NCI-H524 treated with DMSO at 0.1 percent for 48 hours (cell line): ENCODE results near the gene TNPO3.

ENCODE experiments used
- DNase-seq: peaks from one replicate; lab custom pipeline; 2025; lab: John Stamatoyannopoulos, UW

TNPO3 gene

DNA sequence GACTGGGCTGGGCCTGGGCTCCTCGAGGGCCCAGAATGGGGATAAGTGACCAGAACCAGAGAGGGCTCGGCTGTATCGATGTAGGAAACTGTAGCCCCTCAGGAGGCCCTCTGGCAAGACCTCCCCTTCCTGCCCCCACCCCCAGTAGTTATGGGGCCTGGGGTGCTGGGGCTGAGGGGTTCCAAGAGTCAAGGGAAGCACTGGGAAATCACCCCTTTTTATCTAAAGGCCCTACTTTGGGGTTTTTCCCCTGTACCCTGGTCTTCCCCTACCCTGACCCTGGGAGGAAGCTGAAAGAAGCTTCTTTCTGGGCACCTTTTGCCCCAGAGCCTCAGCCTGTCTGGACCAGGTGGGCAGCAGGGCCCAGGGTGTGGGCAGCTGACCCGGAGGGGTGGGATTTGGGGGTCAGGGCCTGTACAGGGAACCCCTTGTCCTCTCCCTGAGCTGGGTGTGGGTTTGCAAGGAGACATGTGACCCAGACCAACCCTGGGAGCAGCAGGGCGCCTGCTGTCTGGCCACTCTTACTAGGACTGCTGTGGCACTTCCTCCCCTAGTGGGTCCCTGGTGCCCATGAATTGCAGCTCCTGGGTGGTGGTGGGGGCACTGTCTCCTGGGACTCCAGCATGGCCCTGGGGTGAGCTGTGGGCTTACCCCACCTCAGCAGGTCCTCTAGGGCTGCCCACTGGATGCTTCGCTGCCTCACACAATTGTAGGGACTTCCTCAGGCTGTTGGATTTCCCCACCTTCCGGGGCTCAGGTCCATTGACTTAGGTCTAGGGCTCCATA lies 115.6 kb downstream of the TNPO3 start:
- DNase-seq, result no peak

- DNase-seq, result no peak
These were observed 116.3 kb downstream of the TNPO3 start for GRCh38 chr7:128938544-128939074.

DNA sequence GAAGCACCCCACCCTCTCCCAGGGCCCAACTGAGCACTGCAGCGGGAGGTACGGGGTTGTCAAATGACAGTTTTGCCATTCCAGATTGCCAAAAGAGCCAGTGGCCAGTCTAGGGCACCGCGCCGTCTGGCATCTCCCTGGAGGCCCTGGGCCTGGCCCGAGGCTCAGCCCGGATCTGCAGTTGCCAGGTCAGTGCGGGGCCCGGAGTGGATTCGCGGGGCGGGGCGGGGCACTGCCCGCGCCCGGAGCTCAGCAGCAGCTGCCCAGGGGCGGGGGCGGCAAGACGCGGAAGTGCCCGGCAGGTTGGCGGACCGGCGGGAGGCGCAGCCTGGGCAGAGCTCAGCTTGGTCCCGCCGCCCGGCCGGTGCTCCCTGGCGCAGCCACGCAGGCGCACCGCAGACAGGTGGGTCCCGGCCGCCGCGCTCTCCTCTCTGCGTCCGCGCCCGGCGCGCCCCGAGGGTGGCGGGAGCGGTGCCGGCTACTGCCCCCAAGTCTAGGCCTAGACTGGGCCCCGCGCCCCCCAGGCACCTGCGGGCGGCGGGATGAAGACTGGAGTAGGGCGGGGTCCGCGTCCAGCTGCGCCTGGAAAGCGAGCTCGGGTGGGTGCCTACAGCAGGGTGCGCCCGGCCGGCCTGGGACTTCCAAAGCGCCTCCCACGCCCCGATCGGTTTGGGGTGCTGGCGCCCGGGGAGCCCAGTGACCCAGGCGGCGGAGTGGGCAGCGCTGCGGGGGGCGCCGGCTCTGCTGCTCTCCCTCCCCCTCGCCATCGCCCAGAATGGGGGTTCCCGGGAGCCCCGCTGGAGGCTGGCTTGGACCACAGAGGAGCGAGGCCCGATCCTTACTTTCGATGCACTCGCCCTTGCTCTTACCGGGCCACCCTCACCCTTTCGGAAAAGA lies 117.0 kb downstream of the TNPO3 start, which contains the start of gene IRF5:
IRF5 (plus strand) TSS at position 281 of the 897 bp plus-strand sequence. CDS start 4,155 bp downstream, outside the sequence.
- no peak for DNase-seq

DNA sequence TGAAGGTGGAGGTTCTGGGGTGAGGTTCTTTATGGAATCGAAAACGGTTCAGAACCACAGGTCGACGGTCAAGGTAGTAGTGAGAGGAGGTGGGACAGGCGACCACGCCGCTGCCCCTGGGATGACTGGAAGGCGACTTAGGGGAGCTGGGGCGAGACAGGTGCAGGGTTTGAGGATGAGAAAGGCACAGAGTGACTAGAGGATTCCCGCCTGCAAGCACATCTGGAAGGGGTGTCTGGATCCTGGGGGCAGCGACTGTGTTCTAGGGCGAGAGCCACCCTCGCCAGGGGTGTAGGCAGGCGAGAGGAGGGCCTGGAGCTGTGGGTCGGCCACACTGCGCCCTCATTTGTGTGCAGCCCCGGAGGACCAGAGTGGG lies 117.7 kb downstream of the TNPO3 start:
- DNase-seq, result no peak

DNA sequence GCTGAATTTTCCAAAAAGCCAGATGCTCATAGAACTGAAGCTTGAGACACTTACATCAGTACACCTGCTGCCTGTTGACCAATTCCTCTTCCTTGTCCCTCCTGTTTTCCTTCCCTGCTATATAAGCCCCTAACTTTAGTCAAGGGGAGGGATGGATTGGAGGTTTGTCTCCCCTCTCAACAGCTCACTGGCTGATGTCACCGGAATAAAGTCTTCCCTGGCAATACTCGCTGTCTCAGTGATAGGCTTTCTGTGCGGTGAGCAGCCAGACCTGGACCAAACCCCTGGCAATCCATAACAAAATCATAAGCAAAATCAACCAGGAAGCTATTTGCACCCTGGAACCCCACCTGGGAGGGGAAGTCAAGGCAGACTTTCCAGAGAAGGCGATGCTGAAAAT lies 118.1 kb downstream of the TNPO3 start:
- no peak for DNase-seq

DNA sequence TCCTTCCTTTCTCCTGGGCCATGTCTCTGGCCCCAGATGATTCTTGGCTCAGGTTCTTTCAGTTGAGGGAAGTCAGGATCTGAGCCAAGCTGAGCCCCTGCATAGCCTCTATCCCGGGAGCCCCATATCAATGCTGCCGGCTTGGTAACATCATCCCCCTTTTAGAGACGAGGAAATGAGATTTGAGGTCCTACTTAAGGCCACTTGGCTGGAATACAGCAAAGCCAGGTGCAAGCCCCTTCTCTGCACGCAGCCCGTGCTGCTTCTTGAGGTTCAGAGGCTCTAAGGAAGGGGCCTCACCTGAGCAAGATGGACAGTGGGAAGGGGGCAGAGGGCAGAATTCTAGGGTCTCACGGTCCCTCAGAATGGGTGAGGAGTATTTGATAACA lies 119.6 kb downstream of the TNPO3 start:
- no peak for DNase-seq

DNA sequence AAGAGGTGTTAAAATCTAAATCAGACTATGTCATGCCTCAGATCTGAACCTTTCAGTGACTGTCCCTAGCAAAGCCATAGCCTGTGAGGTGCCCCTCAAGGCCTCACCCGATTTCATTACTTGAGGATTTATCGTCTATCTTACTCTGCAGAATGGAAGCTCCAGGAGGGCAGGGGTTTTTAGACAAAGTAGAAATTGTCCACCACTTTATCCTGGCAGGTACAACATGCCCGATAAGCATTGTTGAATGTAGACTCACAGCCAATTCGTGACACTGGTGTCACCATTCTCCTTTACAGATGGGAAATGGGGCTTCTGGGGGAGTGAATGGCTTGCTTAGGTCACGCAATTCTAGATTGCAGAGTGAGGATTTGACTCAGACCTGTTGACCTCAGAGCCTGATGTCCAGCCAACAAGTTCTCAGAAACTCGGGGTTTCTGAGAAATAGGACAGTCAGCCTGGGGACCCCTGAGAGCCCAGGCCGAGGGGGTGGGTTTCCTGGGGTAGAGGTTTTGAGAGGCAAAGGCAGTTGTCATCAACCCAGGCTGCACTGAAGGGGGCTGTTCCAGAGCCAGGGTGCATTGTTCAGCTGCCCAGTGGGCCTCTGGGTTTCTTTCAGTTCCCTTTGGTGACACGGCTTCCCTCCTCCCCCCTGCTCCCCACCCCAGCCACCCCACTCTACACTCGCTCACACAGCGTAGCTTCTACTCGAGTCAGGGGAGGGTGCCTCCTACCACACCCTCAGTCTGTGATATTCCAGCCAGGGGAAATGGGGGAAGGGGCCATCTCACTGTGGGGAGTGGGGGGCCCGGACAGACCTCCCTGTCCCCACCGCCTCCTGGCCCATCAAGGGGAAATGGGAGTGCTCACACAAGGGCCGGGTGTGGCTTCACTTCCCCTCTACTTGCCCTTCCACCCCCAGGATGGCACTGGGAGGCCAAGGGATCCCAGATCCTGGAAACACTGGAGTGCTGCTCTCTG lies 120.3 kb downstream of the TNPO3 start:
- DNase-seq, result no peak

GRCh38 chr7:128933180-128933891 lies 121.6 kb downstream of the TNPO3 start:
- no peak for DNase-seq

- DNase-seq, result no peak
These were observed 122.1 kb downstream of the TNPO3 start for GRCh38 chr7:128932862-128933179.

DNA sequence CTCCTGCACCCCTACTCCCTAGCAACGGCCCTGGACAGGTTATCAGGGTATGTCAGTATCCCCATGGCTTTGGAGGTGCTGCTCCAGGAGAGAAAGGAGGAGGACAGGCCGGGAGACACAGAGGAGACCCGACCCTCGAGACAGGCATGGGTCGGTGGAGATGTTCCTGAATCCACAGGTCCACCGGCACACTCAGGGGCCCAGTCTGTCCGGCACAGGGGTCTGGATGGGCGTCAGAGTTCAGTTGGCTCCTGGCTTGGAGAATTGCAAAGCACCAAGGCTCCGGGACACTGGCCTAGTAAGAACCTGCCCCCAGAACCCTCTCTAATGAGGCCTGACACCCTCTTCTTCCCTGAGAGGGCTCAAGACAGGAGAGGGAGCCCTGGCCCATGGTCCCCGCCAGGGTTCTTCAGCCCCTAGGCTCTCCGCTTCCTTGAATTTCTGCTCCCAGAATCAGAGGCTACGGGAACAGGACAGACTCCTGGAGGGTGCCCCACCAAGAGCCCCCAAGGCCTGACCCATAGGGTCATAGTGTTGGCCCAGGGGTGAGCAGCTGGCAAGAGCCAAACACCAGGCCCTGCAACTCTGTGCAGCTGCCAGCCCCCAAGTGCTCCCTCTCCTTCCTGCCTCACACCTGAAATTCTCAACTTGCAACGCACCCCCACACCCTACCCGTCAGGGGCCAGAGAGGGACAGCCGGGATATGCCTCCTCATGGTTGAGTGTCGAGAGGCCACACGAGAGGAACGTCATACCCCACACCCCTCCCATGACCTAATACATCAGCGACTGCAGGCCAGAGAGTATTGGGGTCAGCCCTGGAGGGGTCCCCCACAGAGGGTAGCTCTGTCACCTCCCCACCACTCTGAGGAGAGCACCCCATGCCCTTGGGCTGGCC lies 122.7 kb downstream of the TNPO3 start:
- no peak for DNase-seq

GRCh38 chr7:128931190-128931798 lies 123.6 kb downstream of the TNPO3 start:
- DNase-seq, result no peak

GRCh38 chr7:128928882-128929788 lies 125.8 kb downstream of the TNPO3 start:
- no peak for DNase-seq

DNA sequence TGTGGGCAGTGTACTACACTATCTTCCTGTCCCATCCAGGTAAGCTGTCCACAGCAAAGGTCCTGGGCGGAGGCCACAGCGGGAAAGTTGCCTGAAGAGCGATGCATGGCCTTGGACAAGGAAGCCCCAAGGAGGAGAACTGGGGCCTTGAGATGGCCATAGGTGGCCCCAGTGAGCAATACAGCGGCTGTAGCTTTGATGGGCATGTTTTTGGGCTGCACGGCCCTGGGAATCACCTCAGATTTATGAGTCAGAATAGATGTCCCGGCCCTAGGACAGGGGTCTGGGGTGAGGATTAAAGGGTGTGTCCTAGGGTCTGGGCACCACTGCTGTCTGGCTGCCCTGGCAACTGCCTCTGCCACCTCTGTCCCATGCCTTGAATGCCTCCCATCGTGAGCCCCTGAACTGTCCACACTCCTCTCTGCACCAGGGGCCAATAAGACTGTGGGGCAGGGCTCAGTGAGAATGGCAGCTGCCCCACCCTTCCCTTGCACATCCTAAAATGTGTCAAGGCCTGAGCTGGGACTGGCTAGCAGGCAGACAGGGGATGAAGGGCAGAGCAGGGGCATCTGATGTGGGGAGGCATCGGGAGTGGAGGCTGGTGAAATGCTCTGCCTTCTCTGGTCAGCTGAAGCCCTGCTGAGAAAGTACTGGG lies 126.6 kb downstream of the TNPO3 start:
- DNase-seq, result no peak

- no peak for DNase-seq
These were observed 130.0 kb downstream of the TNPO3 start for GRCh38 chr7:128924707-128925588.

GRCh38 chr7:128923411-128923800 lies 131.5 kb downstream of the TNPO3 start:
- no peak for DNase-seq

DNA sequence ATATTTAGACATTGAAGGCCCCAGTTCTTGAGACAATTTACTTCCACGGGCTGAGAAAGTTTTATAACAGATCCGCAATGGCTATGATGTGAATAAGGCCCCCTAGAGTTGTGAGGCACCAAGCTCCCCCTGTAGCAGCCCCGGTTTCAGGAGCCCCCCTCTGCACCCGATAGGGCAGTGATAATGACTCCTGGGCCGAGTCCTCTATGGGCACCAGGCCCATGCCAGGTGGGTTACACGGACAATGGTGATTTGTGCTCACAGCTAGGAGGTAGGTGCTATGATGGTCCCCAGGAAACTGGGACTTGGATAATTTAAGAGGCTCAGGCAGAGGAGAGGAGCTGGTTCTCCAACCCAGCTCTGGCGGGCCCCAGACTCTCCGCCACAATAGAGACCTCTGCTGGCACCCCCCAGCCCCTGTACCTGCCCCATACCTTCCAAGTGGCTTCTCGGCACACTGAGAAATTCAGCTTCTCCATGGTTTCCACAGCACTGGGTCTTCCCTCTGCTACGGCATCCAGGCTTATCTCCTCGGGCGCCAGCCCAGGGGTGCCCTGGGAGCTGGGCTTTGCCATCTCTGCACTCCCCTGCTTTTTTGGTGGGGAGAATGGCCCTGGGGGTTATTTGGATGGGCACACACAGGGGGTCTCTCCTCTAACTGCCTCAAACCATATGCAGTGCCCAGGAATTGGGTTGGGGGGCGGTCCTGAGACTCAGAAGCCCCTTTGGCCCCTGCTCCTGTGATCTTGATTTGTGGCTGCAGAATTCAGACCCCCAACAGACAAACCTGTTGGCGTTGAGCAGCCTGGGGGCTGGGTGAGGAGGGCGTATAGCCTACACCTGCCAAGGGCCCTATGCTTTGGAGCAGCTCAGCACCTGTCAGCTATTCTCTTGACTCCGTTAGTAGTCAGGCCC lies 132.2 kb downstream of the TNPO3 start:
- no peak for DNase-seq
